NCI-H1694 (cell line): ENCODE data around the gene UGGT1.
"Not testable (repeated sequence)": the region's sequence is repeated elsewhere in the genome, so short reads cannot be mapped to it uniquely, and the experiment has no call there.

Experiments
- DNase-seq: peaks from one replicate; lab custom pipeline; 2025; lab: John Stamatoyannopoulos, UW

Gene UGGT1

GRCh38 chr2:128115921-128116623 lies 25.1 kb downstream of the UGGT1 start:
- no peak for DNase-seq

- no peak for DNase-seq
Measured at GRCh38 chr2:128134573-128134972, 43.6 kb downstream of the UGGT1 start.

GRCh38 chr2:128137094-128137616 lies 46.2 kb downstream of the UGGT1 start:
- DNase-seq, result no peak

DNA sequence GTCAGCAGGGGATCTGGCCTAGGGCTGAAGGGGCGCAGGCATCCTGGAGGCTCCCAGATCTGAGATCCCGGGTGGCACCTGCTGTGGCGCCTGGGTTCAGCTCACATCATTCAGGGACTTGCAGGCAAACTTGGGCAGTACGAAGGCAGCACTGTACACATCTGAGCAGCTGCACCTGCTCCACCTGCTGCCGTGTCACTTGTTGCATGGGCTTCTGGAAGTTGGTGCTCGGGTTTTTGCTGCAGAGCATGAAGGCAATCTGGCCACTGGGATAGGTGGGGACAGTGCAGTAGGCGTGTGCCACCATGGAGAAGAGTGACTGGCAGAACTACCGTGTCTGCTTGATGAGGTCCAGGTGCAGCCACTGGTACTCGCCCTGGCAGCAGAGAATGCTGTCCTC lies 48.6 kb downstream of the UGGT1 start:
- DNase-seq, result no peak

- no peak for DNase-seq
Measured at GRCh38 chr2:128145651-128146050, 54.7 kb downstream of the UGGT1 start.

DNA sequence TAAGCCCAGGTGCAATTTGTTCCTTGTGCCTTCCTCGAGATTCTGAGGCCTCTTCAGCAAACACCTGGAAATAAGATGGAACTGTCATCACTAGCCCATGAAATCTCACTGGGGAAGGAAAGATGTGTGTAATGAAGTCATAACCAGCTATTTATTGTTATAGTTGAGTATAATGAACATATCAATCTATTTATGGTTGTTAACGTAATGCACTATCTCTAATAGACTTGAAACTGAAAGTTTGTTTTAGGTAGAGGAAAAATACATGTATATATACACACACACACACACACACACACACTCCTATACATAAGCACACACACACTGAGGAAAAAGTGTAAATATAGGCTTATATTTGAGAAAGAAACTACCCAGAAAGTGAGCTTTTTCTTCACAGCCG lies 62.8 kb downstream of the UGGT1 start:
- DNase-seq, result no peak

DNA sequence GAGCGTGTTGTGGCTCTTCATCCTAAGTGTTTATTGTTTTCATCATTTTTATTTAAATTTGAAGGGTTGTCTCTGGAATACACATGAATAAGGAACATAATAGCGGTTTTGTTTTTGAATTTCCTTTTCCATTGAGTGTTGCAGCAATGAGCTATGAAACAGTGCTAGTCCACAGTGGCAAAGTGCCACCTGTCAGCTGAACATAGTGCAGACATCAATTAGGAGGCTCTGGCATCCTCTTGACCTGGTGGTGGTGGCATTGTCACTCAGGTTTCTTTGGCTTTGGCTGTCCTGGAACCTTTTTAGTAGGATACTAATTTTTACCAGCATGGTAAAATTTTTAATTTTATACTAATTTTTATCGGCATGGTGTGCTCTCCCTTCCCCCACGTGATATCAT lies 63.2 kb downstream of the UGGT1 start:
- no peak for DNase-seq

DNA sequence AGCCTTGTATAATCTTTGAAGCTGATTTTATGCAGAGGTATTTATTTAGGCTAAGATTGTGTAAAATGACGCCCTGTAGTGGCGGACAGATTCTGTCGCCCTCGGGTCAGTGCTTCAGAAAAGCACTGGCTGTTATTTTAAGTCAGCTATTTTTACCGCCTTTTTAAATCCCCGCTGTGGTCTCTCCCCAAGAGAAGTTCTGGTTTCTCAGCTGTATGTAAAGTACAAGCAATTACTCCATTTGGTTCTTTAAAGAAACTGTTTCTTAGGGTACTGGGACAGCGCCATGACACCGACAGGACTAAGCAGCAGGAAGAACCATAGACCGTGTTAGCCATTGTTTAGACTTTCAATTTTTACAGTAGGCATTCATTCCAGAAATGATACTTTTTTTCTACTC lies 65.0 kb downstream of the UGGT1 start:
- no peak for DNase-seq

DNA sequence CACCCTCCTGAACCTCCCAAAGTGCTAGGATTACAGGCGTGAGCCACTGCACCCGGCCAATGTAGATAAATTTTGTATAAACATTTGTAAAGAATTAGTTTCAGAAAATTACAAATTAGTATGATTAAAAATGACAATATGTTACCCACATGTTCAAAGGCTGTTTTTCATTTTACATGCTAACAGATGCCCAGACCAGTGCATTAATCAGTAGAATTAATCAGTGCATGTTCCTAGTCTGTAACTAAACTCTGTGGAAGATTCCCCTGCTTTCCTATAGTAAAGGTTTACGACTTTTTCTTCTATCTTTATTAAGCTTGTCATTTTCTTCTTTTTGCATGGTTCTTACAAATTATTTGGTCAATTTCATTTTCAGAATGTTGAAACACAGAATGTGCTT lies 65.8 kb downstream of the UGGT1 start:
- DNase-seq, result no peak

DNA sequence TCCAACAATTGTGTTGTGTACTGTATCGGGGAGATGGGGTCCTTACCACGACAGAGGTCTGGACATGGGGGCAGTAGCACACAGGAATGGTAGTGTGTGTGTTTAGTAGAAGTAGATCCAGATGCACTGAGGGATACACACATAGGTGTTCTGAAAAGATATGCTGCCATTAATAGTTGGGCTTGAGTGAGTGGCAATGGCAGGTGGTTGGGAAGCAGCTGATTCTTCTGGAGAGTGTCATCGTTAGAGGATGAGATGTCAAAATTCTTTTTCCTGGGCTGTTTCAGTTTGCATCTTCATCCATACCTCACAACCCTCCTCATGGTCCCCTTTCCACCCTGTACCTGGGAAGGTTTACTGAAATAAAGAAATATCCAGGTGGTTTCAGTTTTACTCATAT lies 66.6 kb downstream of the UGGT1 start:
- DNase-seq, result no peak

DNA sequence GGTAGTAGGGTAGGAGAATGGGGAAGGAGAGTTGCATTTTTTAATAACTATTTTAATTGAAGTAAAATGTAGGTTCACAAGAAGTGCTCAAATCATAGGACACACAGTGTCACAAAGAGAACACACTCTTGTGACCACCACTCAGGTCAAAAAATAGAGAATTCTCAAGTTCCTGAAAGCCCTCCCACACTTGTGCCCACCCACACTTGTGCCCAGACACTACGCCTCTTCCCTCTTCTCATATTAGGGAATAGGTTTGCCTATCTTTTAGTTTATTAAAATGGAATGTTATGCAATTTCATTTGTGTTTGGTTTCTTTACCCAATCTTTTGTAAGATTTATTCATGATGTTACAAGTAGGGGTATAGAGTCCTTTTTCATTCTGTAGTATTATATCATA lies 67.2 kb downstream of the UGGT1 start:
- no peak for DNase-seq

DNA sequence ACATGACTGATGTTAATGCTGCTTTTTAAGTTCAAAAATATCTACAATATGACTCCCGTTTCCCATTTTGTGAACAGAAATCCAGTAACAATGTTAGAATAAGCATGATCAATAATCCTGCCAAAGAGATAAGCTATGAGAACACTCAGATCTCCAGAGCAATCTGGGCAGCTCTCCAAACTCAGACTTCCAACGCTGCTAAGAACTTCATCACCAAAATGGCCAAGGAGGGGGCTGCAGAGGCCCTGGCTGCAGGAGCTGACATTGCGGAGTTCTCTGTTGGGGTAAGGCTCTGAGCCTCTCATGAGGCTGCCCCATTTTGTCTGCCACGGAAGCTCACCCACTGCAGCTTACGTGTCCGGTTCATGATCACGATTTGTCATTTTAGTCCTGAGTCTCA lies 68.4 kb downstream of the UGGT1 start:
- DNase-seq, result no peak

GRCh38 chr2:128160616-128161275 lies 69.7 kb downstream of the UGGT1 start:
- DNase-seq, result no peak

DNA sequence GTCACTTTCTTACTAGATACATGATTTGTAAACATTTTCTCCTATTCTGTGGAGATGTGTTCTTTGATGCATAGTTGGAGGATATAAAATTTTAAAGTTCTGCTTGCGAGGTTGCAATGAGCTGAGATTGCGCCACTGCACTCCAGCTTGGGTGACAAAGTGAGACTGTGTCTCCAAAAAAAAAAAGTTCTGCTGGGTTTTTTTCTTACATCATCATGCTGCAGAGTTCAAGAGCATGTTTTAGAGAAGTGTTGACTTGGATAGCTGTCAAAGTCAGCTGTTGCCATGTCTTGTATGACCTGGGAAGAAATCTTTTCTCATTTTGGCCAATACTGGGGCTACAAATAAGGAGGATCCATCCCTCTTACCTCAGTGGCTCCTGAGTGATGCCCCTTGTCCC lies 71.3 kb downstream of the UGGT1 start:
- DNase-seq, result no peak

GRCh38 chr2:128164311-128164710 lies 73.3 kb downstream of the UGGT1 start:
- DNase-seq, result no peak

- DNase-seq, result no peak
Measured at GRCh38 chr2:128166746-128167353, 75.8 kb downstream of the UGGT1 start.

DNA sequence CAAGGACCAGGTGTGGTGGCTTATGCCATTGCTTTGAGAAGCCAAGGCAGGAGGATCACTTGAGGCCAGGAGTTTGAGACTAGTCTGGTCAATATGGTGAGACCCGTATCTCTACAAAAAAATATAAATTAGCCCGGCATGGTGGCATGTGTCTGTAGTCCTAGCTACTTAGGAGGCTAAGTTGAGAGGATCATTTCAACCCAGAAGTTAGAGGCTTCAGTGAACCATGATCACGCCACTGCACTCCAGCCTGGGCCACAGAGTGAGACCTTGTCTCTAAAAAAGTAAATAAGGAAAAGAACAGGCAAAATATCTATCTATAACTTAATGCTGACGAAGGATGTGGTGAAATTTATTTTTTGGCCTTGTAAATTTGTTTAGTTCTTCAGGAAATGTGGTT lies 78.1 kb downstream of the UGGT1 start:
- DNase-seq, result no peak

DNA sequence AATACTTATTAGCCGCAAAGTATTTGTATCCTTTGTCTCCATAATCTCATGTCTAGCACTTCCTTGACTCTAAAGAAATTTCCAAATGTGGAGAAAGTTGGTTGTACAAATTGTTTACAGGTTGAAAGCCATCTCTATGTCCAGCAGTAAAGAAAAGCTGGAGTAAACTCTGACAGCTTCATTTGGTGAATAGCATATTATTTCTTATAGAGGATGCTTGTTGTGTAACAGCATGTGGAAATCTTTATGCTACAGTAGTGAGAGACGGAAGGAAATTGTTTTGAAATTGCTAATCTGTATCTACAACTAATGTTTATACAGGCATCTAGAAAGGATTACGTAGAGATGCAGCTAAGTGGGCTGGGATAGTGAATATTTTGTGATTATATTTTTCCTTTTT lies 78.5 kb downstream of the UGGT1 start:
- no peak for DNase-seq

DNA sequence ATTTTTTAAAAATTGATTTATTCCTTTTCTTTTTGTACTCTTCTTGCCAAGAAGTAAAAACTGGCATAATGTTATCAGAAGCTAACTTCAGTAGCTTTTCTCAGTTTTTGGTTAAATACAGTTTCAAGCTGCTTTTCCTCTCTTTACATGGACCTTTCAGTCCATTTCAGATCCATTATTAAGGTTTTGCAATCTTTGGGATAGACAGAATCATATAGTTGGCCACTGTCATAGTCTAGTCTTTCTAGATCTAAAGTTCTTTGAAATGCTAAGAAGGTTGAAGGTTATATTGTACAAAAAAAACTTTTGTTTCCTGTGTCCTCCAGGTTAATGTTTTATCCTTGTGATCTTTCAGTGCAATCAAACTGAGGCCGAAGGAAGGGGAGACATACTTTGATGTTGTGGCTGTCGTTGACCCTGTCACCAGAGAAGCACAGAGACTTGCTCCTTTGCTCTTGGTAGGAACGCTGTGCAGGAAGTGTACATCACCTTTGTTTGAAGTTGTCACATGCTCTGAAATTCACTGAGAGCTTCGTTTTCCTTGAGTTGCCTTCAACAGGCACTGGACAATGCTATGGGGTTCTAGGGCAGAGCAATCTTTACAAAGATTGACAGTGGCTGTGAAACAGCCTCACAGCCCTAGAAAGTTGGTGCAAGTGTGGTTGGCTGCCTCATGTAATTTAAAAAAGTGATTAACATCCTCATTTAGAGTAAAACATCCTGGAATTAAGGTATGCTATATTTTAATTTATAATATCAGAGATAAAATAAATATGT lies 79.1 kb downstream of the UGGT1 start:
- no peak for DNase-seq

GRCh38 chr2:128170776-128171175 lies 79.8 kb downstream of the UGGT1 start:
- no peak for DNase-seq

- DNase-seq, result no peak
Measured at GRCh38 chr2:128172191-128172590, 81.2 kb downstream of the UGGT1 start.

- DNase-seq, result not testable (repeated sequence)
Measured at GRCh38 chr2:128174067-128174466, 83.1 kb downstream of the UGGT1 start.

- no peak for DNase-seq
Measured at GRCh38 chr2:128177315-128177714, 86.3 kb downstream of the UGGT1 start.
